Activated CD8-positive, alpha-beta T cell treated with anti-CD3 and anti-CD28 coated beads for 36 hours (primary cell): ENCODE results near the gene RASGRF1. TPM values are rescaled to one million over a fixed set of nuclear protein-coding genes. Genes with fewer than 3 reads are reported as not detected.
A peak's percentile ranks its signal among the peaks of the same experiment; 100 is the strongest.

Source experiments
- ATAC-seq: fragments of 200-7000 bp; cut with Tn5 transposase; one replicate; pipeline ENCODE4 v1.10.0; 2021; ENCODE audit warnings: mild to moderate bottlenecking, moderate library complexity
- CTCF ChIA-PET: fragments of 350-600 bp; sonication (Branson Sonifier 250); formaldehyde crosslinking; loops from one replicate; lab custom pipeline; 2021; ENCODE audit warnings: antibody characterized with exemption; lab: Charles Lee
- POLR2A ChIA-PET: fragments of 350-600 bp; sonication (Branson Sonifier 250); formaldehyde crosslinking; loops from one replicate; lab custom pipeline; 2021; ENCODE audit warnings: antibody characterized with exemption; lab: Charles Lee
- DNase-seq: peaks from one replicate; pipeline ENCODE4 v3.0.0-alpha.2; 2020
- H3K27ac Mint-ChIP-seq: one replicate; pipeline ENCODE4 v1.8.0; 2021; ENCODE audit warnings: mild to moderate bottlenecking, mixed read lengths
- H3K27me3 Mint-ChIP-seq: one replicate; pipeline ENCODE4 v1.8.0; 2021; ENCODE audit warnings: mixed read lengths
- H3K36me3 Mint-ChIP-seq: one replicate; pipeline ENCODE4 v1.8.0; 2021; ENCODE audit warnings: low read depth, mixed read lengths
- H3K4me1 Mint-ChIP-seq: one replicate; pipeline ENCODE4 v1.8.0; 2021; ENCODE audit warnings: low read depth, mixed read lengths
- H3K4me3 Mint-ChIP-seq: one replicate; pipeline ENCODE4 v1.8.0; 2021; ENCODE audit warnings: mild to moderate bottlenecking, moderate library complexity, mixed read lengths
- H3K9me3 Mint-ChIP-seq: one replicate; pipeline ENCODE4 v1.8.0; 2021; ENCODE audit warnings: mixed read lengths
- intact Hi-C: fragments of 100-400 bp; cut with micrococcal nuclease; formaldehyde crosslinking; loops from one replicate; pipeline ENCODE4 v1.10.0; 2022
- total RNA-seq, 2 experiments: library from RNA; stranded (reverse); gene quantifications; one replicate each; pipeline ENCODE4 v1.2.3, GENCODE V29; 2021
- TF ChIP-seq, protein P1 (sequence below): fragments of 200-600 bp; IDR thresholded peaks from one replicate; pipeline ENCODE4 v1.8.0; 2022; ENCODE audit warnings: antibody characterized with exemption, mild to moderate bottlenecking

RASGRF1 gene
- total RNA-seq, 2 experiments from 2014 or later, result not detected

DNA sequence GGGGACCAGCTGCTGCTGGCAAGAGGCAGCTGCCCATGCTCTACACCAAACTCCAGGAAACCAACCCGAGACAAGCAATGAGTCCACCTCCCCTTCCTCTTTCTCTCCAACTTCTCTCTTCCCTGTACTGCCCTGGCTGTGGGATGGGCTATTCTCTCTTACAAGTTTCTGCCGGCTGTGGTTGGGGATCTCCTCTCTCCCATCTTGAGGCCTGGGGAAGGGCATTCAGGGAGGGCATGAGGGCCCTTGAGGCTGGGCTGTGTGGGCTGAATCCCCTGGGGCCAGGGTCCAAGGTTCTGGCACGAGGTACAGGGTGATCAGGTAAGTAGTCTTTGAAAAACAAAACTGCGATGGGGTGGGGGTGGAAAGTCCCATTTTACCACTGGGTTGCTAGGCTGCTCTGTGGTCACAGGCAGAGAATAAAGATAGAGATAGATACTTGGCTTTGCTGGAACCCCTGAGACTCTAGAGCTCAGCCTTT is 113.4 kb downstream of the RASGRF1 start:
- no peaks in the 10 kb centered on the region for H3K27me3 Mint-ChIP-seq
- no peak for DNase-seq
- intact Hi-C loops, result no loop called here
- ChIA-PET POLR2A (no interaction called here), CTCF (interaction anchor here (2.3 to 5.0 kb wide), 3 partner anchors 8 to 207 kb away, joined by 6 to 32 read pairs (median 19); no protein-coding TSS in a partner anchor)
- no peak overlapping the region for H3K4me3 Mint-ChIP-seq
- no peaks in the 10 kb centered on the region for H3K9me3 Mint-ChIP-seq
- no peak overlapping the region for H3K27ac Mint-ChIP-seq
- no peaks in the 10 kb centered on the region for H3K36me3 Mint-ChIP-seq
- TF ChIP-seq, protein P1, sequence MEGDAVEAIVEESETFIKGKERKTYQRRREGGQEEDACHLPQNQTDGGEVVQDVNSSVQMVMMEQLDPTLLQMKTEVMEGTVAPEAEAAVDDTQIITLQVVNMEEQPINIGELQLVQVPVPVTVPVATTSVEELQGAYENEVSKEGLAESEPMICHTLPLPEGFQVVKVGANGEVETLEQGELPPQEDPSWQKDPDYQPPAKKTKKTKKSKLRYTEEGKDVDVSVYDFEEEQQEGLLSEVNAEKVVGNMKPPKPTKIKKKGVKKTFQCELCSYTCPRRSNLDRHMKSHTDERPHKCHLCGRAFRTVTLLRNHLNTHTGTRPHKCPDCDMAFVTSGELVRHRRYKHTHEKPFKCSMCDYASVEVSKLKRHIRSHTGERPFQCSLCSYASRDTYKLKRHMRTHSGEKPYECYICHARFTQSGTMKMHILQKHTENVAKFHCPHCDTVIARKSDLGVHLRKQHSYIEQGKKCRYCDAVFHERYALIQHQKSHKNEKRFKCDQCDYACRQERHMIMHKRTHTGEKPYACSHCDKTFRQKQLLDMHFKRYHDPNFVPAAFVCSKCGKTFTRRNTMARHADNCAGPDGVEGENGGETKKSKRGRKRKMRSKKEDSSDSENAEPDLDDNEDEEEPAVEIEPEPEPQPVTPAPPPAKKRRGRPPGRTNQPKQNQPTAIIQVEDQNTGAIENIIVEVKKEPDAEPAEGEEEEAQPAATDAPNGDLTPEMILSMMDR, result no peak
- H3K4me1 Mint-ChIP-seq, result peaks cover 2% of the 10 kb centered on the region
- ATAC-seq, result peak; percentile 45

DNA sequence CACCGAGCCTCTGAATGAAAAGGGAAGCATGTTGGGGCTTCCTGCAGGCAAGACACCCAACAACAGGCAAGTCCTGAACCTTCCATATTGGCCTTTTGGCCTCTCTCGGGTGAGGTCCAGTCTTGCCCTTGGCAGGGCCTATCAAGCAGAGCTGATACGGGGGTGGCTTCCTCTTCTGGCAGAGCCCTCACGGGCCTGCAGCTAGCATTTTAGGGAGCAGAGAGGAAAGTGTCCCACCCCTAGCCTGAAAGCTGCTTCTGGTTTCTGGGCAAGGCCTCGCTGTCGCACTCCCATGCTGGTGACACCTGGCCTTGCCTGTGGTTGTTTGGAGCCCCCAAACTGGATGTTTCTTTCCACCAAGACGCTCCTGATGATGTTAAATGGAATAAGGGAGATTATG is 113.9 kb downstream of the RASGRF1 start:
- ATAC-seq, result no peak
- Mint-ChIP-seq H3K36me3 (no peaks in the 10 kb centered on the region), H3K4me3 (no peak overlapping the region), H3K27me3 (no peaks in the 10 kb centered on the region), H3K4me1 (peaks cover 2% of the 10 kb centered on the region), H3K9me3 (no peaks in the 10 kb centered on the region), H3K27ac (no peak overlapping the region)
- intact Hi-C loops, result no loop called here
- TF ChIP-seq, protein P1, result no peak
- ChIA-PET POLR2A (no interaction called here), CTCF (interaction anchor here (5.0 kb wide), 1 partner anchor 67 kb away, joined by 32 read pairs; no protein-coding TSS in a partner anchor)
- DNase-seq, result no peak

DNA sequence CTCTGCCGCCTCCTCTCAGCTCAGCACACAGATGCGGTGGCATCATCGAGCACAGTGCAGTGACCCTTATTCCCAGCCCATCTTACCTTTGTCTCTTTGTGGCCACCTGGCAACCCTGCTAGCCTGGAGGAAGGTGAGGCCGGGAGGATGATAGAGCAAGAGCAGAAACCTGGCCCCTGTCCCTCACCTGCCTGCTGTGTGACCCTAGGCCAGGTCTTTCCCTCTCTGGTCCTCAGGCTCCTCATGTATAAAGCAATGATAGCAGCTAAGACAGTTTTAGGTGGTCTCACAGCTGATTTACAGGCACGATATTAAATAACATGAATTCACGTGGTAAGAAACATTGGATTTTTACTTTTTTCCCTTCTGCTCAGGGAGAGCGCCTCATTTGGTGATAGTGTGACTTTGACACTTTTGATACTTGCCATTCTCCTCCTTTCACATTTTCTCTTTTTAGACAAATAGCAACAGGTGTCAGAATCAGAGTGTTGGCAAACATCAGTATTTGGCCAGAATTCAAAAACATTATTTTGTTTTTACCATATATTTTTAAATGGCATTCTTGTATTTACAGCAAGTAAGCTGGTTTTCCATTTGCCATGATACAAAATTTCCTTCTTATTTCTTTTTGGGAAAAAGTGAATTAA is 116.2 kb downstream of the RASGRF1 start:
- ChIA-PET POLR2A (no interaction called here), CTCF (no interaction called here)
- DNase-seq (no peak), ATAC-seq (no peak)
- peaks cover 2% of the 10 kb centered on the region for H3K4me1 Mint-ChIP-seq
- TF ChIP-seq, protein P1, result no peak
- no peak overlapping the region for H3K27ac Mint-ChIP-seq
- no peaks in the 10 kb centered on the region for H3K9me3 Mint-ChIP-seq
- H3K36me3 Mint-ChIP-seq, result no peaks in the 10 kb centered on the region
- H3K27me3 Mint-ChIP-seq, result no peaks in the 10 kb centered on the region
- intact Hi-C loops, result no loop called here
- no peak overlapping the region for H3K4me3 Mint-ChIP-seq

DNA sequence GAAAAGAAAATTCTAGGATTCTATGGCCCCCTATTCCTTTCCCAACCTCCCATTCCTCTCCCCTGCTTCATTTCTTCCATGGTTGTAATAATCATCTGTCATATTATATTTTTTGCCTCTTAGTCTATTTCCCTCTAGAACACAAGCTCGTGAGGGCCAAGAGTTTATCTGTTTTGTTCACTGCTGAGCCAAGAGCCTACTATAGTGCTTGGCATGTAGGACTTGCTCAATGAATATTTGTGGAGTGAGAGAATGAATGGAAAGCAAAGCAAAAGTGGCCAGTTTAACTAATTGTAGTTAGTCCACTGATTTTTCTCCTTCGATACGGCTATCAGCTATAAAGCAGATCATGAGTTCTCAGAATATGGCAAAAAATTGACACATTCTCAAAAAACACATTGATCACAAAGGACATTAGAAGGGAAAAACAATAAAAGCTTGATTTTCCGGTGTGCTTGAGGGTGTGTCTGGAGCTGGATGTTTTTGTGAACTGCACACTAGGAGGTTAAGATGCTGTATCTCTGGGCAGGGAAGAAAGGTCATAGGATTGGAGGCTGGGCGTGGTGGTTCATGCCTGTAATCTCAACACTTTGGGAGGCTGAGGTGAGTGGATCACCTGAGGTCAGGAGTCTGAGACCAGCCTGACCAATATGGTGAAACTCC is 120.8 kb downstream of the RASGRF1 start:
- no peak for DNase-seq
- no peaks in the 10 kb centered on the region for H3K9me3 Mint-ChIP-seq
- ChIA-PET POLR2A (no interaction called here), CTCF (interaction anchor here (0.9 to 4.6 kb wide), 2 partner anchors 10 to 38 kb away, joined by 3 to 19 read pairs; no protein-coding TSS in a partner anchor)
- H3K36me3 Mint-ChIP-seq, result no peaks in the 10 kb centered on the region
- H3K27me3 Mint-ChIP-seq, result no peaks in the 10 kb centered on the region
- H3K4me3 Mint-ChIP-seq, result no peak overlapping the region
- TF ChIP-seq, protein P1, result no peak
- H3K4me1 Mint-ChIP-seq, result peaks cover 2% of the 10 kb centered on the region
- ATAC-seq, result no peak
- intact Hi-C loops, result no loop called here
- no peak overlapping the region for H3K27ac Mint-ChIP-seq
